Stomach (tissue), 4 donors: ENCODE measurements around the gene HLA-DPA1.

Experiments
- CTCF ChIP-seq, 7 experiments: fragments of 450-650 bp in 4 of 7; fragments of 200-600 bp in 3 of 7; sonication (generic) in 3 of 7; IDR thresholded peaks; one replicate each; pipeline ENCODE4 v1.5.1; 2016 to 2019; ENCODE audit warnings: antibody characterized with exemption in 7 of 7, control low read depth in 2 of 7, mild to moderate bottlenecking in 1 of 7
- POLR2AphosphoS5 ChIP-seq, 3 donors: sonication (generic); formaldehyde crosslinking; IDR thresholded peaks; one replicate each; pipeline ENCODE4 v1.6.1; 2016; ENCODE audit warnings: antibody characterized with exemption in 3 of 3

DNA sequence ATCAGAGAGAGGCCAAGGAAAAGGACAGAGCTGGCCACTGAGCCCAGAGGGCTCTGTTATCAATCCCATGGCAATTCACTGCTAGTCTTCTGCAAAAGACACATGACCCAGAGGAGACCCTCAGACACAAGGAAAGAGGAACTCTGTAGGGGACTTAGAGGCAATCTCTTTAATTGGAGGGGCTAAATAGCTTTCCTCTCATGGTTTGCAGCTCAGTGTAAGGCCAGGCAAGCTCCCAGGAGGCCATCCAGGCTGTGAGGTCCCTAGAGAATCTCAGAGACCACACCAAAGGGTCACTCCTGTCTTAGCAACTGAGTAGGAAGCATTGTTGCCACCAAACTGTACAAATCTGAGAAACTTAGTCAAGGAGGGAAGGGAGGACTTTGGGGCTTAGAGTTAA is 54.1 kb downstream of the HLA-DPA1 start:
- TF ChIP-seq POLR2AphosphoS5 (IDR thresholded peaks at IDR 0.05) (no peak), CTCF (IDR thresholded peaks at IDR 0.05) (no peak)
